Activated CD4-positive, alpha-beta T cell treated with anti-CD3 and anti-CD28 coated beads for 4 hours (primary cell): ENCODE data around the gene NEK1.

Source experiments
- DNase-seq, 2 donors: peaks; one replicate each; pipeline ENCODE4 v3.0.0-alpha.2; 2020

Gene NEK1

DNA sequence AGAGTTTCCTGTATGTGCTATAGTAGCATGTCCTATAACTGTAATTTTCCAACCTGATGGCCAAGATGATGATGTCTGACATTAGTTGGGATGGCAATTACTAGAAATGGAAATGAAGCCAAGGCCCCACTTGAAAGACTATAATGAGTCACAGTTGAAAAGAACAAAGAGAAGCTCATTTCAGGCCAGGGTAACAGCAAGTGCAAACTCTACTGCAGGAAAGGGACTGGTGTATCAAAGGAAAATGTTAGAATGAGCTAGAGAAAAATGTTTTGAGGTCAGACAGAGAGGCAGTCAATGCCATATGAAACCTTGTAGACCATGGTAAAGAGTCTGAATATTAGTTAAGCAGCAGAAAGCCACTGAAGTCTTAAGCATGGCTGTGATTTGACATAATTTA is 195.4 kb downstream of the NEK1 start:
- DNase-seq: no peak

DNA sequence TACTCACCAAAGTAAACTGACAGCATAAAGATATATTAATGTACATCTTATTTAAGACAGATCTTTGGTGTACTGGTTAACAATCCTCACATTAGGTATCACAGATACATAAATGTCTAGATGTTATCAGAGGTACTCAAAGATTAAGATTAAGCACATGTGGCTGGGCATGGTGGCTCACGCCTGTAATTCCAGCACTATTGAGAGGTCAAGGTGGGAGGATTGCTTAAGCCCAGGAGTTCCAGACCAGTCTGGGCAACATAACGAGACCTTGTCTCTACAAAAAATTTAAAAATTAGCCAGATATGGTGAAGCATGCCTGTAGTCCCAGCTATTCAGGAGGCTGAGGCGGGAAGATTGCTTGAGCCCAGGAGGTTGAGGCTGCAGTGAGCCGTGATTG is 195.9 kb downstream of the NEK1 start:
- DNase-seq: no peak

DNA sequence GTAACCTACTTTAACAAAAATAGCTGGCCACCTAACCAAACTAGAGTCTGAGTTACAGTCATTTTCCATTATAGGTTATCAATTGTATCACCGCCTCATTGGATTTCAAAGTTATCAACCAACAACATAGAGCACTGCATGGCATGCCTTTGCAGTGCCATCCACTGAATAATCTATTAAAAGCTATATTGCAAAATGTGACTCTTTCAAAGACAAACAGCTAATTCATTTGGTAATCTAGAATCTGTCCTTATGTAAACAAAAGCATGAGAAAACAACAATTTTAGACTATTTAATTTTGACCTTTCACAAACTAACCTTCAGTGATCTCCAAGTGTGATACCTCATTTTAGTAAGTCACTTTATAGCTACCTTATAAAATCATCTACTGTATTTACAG is 197.5 kb downstream of the NEK1 start:
- no peak for DNase-seq

DNA sequence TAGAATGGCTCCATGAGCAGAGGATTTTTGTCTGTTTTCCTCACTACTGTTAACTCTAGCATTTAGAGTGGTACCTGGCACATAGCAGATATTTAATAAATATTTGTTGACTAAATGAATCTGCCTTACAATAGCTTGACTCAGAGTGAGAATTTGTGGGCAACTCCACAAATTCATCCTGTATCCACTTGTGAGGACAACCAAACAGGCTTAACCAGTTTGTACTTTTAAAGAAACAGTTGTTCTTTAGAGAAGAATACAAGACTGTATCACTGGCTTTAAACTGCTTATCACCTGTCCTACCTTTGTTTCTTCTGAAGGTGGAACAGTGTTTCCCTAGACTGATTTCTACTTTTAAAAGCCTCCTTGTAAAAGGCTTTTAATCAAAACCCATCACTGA is 200.3 kb downstream of the NEK1 start:
- no peak for DNase-seq

DNA sequence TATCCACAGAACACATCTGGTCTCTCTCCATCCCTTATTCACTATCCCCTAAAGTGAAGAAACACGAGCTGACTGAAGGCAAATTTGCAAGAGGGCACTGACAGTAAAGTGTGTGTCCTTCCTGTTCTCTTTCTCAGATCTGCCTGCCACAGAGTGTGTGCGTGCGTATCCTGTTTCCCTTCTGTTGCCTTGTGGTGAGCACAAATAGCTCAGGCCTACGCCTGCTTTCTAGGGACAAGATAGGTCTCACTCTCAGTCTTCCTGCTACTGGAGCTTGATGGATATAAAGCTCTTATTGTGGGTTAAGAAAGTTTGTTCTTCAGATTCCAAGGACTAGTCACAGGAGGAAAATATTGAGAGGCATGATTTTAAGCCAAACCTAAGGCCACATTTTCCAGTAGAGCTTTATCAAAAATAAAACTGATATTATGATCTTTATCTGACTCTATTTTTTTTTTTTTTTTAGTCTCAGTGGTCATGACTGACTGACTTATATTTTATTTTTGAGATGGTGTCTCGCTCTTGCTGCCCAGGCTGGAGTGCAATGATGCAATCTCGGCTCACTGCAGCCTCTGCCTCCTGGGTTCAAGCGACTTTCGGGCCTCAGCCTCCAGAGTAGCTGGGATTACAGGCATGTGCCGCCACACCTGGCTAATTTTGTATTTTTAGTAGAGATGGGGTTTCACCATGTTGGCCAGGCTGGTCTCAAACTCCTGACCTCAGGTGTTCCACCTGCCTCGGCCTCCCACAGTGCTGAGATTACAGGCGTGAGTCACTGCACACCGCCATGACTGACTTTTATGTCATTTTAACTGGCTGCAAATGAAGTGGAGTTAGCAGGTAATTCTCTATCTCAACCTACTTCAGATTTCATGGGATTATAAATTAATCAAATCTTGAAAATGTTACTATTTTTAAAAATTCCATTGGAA is 201.3 kb downstream of the NEK1 start:
- peak; percentile 5 to 6 for DNase-seq

DNA sequence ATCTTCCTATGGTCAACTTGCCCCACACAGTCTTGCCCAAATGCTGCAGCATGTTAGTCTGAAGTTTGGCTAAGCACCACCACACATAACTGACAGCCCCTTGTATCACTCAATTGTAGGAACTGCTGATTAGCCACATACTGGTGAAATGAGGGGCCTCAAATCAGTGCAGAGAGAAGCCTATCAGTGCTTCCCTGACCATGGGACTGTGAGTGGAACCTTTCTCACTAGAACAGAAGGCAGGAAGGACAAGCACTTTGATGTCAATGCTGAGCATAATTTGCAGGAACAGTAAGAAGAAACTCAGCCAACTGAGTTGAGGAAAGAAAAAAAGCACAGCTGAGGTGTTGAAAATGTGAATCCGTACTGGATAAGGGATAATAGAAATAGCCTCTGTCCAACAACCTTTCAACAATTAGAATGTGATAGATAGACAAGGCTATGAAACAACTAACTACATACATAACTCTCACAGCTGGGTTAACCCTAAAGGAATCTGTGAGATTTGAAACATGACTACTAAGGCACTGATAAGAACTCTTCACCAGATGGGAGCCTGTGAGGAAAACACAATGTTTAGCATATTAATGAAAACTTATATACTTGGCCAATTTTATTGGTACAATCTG is 205.1 kb downstream of the NEK1 start:
- no peak for DNase-seq

DNA sequence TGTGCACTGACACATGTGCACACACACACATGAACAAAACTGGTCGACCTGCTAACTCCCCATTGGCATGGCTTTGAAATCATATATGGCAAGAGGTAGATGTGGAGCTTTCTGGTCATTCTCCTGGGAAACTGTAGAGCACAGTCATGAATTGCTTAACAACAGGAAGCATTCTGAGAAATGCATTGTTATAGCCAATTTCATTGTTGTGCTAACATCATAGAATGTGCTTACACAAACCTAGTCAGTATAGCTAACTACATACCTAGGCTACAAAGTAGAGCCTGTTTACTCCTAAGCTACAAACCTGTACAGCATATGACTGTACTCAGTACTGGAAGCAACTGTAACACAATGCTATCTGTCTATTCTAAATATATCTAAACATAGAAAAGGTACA is 207.4 kb downstream of the NEK1 start:
- no peak for DNase-seq

DNA sequence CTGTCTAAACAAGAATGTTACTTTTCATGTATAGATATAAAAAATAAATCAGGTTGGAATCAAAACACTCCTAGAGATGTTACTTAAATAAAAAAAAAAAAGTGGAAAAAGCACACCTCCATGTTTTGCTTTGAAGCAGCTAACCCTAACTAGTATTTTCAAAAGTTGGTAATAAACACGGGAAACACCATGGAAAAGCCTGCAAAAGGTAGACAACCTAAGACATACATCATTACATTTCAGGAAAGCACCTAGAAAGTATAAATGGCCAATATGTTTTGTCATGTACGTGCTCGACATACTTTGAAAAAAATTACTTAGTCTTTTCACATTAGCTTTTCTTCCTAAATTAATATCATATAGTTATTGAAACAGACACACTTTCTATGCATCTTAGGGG is 211.6 kb downstream of the NEK1 start:
- no peak for DNase-seq

DNA sequence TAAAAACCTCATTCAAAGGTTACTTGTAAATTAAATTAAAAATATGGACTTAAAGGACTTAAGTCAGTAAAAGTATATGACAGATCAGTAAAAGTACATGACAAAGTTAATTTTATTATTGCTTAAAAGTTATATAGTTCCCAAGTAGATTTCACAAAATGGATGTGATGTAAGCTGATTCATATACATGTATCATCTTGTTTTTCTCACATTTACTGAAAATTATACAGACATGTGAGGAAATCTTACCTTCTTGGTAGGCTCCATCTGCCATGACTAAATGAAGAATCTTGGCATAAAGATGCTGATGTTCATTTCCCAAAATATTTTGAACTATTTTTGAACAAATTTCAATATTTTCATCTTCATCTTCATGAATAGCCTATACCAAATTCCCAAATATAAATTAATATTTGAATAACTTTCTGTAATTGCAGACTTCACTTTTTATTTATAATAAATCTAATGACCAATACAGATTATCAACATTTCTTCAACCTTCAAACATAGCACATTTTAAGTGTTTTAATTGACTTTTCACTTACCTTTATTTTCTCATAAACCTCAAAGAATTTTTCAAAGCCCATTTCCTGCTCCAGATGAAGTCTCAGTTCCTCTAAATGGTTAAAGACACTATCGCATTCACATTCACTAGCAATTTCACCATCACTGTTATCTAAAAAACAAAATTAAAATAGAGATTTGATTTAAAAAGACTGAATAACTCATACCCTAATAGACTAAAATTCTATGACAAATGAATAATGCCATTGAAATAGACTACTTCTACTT is 212.2 kb downstream of the NEK1 start:
- DNase-seq: no peak

DNA sequence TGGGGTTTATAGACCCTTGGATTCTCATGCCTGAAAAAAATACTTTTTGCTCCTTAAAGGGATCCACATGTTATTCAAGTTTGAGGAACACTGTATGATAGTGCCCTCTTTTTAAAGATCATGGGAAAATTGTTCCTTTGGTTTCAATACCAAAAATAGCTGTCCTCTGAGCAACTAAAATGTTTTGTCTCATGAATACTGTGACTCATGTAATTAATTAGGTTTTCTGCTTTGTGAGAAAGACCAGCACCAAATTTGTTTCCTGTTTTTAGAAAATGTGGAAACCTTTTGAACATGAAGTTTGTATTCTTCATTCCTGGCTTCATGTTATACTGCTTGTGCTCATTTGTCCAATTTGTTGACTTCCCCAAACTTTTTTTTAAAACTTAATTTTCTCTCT is 214.1 kb downstream of the NEK1 start:
- DNase-seq: no peak

DNA sequence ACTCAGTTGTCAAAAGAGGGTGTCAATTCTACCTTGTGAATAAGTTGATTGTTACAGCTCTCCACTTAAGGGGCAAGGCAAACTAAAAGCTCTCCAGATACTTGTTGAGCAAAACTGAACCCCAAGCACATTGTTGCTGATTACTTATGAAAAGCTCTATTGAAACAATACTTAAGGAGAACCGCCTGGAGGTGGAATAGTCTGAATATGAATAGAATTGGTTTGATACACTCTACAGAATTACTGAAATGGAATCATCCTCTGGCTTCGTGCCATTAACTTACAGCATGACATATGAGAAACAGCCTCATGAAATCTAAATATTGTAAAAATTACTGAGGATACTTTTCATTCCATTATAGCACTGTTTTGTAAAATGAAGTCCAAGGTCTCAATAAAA is 214.6 kb downstream of the NEK1 start:
- no peak for DNase-seq

DNA sequence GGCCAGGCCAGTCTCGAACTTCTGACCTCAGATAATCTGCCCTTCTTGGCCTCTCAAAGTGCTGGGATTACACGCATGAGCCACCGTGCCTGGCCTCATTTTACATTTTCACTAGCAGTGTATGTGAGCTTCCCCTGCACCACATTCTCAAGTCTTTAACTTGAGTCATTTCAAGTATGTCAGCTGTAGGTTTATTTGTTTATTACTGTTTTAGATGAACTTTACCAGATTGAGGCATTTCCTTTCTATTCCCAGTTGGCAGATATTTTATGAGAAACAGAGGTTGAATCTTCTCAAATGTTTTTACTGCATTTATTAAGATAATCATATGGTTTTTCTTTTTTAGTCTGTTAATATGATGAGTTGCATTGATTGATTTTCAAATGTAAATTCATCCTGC is 227.0 kb downstream of the NEK1 start:
- no peak for DNase-seq

DNA sequence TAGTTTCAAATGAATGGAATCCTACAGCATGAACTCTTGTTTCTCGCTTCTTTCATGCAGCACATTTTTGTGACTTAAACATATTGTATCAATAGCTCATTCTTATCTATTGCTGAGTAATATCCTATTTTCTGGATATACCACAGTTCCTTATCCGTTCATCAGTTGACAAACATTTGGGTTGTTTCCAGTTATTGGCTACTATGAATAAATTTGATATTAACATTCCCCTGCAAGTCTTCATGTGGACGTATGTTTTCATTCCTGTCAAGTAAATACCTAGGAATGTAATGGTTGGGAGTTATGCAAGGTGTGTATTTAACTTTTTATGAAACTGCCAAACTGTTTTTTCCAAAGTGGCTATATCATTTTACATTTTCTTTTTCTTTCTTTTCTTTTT is 227.6 kb downstream of the NEK1 start:
- no peak for DNase-seq

DNA sequence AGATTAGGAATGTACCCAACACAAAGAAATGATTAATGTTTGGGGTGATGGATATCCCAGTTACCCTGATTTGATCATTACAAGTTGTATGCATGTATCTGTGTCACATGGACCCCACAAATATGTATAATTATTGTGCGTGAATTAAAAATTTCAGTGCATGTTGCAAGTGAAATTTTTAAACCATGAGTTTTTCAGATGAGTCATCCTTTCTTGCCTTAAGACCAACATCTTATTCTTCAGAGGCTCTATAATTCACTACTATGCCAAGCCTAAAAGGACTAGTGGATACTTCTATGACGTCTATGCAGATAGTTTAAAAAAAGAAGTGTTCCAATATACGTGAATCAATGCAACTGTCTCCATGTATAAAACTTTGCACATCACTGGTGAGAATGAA is 228.7 kb downstream of the NEK1 start:
- DNase-seq: no peak

DNA sequence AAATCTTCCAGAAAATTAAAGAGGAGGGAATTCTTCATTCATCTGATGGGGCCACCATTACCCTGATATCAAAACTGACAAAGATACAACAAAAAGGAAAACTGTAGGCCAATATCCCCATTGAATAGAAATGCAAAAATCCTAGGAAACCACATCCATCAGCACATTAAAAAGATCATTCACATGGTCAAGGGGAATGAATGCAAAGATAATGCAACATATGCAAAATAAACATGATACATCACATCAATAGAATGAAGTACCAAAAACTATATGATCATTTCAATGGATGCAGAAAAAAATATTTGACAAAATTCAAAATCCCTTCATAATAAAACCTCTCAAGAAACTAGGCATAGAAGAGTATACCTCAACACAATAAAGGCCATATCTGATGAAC is 232.7 kb downstream of the NEK1 start:
- DNase-seq: no peak

DNA sequence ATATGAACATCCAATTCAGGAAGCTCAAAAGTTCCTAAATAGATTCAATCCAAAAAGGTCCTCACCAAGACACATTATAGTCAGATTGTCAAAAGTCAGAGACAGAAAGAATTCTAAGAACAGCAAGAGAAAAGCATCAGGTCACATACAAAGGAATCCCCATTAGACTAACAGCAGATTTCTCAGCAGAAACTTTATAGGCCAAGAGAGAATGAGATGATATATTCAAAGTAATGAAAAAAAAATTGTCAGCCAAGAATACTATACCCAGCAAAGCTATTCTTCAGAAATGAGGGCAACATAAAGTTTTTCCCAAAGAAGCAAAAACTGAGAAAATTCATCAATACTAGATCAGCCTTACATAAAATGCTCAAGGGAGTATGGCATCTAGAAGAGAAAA is 235.0 kb downstream of the NEK1 start:
- no peak for DNase-seq

DNA sequence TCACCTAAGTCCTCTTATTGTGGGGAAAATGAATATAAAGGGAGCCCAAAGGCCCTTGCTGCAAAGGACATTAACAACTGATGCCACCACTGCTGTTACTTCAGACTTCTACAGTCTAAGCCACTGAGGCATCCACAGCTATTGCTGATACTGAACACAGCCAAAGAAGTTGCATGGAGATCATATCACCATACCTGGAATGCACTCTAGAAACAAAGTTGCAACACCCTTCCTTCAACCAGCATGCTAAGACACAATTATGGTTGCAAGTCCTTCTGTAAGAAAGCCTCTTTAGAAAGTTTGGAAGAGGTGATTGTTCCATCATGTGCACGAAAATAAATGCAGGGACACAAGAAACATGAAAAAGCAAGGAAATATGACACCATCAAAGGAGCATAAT is 236.0 kb downstream of the NEK1 start:
- DNase-seq: no peak

DNA sequence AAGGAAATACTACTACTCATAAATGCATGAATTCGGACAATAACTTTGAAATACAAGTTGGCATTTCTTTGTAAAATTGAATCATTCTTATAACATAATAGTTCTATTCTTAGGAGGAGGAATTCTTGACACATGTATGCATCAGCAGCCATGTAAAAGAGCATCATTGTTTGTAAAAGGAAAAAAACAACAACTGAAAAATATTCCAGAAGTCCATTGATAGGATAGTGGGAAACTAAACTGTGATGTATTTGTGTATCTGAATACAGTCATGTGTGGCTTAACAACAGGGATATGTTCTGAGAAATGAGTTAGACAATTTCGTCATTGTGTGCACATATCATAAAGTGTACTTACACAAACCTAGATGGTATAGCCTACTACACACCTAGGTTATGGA is 239.6 kb downstream of the NEK1 start:
- DNase-seq: no peak

DNA sequence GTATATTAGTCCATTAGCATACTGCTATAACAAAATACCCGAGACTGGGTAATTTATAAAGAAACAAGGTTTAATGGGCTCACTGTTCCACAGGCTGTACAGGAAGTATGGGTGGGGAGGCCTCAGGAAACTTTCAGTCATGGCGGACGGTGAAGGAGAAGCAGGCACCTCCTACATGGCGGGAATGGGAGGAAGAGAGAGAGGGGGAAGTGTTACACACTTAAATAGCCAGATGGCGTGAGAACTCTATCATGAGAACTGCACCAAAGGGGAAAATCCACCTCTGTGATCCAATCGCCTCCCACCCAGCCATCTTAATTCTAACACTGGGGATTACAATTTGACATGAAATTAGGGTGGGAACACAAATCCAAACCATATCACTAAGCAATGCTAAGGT is 242.7 kb downstream of the NEK1 start:
- DNase-seq: no peak

DNA sequence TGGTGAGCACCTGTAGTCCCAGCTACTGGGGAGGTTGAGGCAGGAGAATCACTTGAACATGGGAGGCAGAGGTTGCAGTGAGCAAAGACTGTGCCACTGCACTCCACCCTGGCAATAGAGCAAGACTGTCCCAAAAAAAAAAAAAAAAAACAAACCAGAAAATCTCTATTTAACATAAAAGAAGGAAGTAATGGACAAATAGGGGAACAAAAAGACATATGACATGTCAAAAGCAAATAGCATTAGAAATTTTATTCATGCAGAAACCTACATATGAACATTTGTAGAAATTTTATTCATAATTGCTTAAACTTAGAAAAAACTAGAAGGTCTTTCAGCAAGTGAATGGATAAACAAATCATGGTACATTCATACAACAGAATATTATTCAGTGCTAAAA is 244.6 kb downstream of the NEK1 start:
- DNase-seq: no peak

DNA sequence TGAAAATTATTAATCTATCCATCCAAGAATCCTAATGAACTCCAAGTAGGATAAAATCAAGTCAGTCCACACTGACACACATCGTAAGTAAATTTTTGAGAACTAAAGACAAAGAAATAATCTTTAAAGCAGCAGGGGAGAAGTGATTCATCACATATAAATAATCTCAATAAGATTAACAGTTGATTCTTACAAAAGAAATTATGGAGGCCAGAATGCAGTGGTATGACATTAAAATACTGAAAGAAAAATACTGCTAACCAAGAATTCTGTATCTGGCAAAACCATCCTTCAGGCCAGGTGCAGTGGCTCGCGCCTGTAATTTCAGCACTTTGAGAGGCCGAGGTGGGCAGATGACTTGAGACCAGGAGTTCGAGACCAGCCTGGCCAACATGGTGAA is 245.6 kb downstream of the NEK1 start:
- no peak for DNase-seq

DNA sequence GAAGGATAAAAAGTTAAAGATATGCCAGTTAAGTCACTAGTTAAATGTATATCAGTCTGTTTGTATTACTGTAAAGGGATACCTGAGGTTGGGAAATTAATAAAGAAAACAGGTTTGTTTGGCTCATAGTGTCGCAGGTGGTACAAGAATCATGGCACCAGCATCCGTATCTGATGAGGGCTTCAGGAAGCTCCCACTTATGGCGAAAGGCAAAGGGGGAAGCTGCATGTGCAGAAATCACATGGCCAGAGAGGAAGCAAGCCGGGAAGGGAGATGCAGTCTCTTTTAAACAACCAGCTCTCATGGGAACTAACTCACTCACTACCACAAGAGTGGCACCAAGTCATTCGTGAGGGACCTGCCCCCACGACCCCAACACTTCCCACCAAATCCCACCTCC is 249.8 kb downstream of the NEK1 start:
- no peak for DNase-seq

DNA sequence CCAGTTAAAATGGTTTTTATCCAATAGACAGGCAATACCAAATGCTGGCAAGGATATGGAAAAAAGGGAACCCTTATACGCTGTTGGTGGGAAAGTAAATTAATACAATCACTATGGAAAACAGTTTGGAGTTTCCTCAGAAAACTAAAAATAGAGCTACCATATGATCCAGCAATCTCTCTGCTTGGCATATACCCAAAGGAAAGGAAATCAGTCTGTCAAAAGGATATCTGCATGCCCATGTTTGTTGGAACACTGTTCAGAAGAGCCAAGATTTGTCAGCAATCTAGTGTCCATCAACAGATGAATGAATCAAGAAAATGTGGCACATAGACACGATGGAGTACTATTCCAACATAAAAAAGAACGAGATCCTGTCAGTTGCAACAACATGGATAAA is 250.6 kb downstream of the NEK1 start:
- no peak for DNase-seq

DNA sequence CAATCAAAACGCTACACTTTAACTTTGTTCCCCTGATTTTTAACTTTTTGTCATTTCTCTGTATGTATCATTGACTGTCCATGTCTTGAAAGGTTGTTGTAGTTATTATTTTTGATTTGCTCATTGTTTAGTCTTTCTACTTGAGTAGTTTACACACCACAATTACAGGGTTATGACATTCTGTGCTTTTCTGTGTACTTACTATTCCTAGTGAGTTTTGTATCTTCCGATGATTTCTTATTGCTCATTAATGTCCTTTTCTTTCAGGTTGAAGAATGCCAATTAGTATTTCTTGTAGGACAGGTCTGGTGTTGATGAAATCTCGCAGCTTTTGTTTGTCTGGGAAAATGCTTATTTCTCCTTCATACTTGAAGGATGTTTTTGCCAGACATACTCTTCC is 252.4 kb downstream of the NEK1 start:
- DNase-seq: no peak
